BLaER1 (cell line): ENCODE data around the gene AGL.

ENCODE experiments used
- H3K27ac ChIP-seq: shearing (Covaris generic); formaldehyde crosslinking; 2 replicates; pipeline ENCODE4 v1.8.1; 2022
- H3K27me3 ChIP-seq: shearing (Covaris generic); formaldehyde crosslinking; 2 replicates; pipeline ENCODE4 v1.8.1; 2022
- H3K36me3 ChIP-seq: shearing (Covaris generic); formaldehyde crosslinking; 2 replicates; pipeline ENCODE4 v1.8.1; 2022
- H3K4me1 ChIP-seq: shearing (Covaris generic); formaldehyde crosslinking; 2 replicates; pipeline ENCODE4 v1.8.1; 2022
- H3K4me2 ChIP-seq: shearing (Covaris generic); formaldehyde crosslinking; 2 replicates; pipeline ENCODE4 v1.8.1; 2022
- H3K4me3 ChIP-seq: shearing (Covaris generic); formaldehyde crosslinking; 2 replicates; pipeline ENCODE4 v1.8.1; 2022
- H3K9ac ChIP-seq: shearing (Covaris generic); formaldehyde crosslinking; 2 replicates; pipeline ENCODE4 v1.8.1; 2022
- H3K9me3 ChIP-seq: shearing (Covaris generic); formaldehyde crosslinking; 2 replicates; pipeline ENCODE4 v1.8.1; 2022
- H4K20me1 ChIP-seq: shearing (Covaris generic); formaldehyde crosslinking; 2 replicates; pipeline ENCODE4 v1.8.1; 2022
- Cebpa-rat ChIP-seq: shearing (Covaris generic); IDR thresholded peaks from 2 replicates; pipeline ENCODE4 v1.8.1; 2022

AGL gene

DNA sequence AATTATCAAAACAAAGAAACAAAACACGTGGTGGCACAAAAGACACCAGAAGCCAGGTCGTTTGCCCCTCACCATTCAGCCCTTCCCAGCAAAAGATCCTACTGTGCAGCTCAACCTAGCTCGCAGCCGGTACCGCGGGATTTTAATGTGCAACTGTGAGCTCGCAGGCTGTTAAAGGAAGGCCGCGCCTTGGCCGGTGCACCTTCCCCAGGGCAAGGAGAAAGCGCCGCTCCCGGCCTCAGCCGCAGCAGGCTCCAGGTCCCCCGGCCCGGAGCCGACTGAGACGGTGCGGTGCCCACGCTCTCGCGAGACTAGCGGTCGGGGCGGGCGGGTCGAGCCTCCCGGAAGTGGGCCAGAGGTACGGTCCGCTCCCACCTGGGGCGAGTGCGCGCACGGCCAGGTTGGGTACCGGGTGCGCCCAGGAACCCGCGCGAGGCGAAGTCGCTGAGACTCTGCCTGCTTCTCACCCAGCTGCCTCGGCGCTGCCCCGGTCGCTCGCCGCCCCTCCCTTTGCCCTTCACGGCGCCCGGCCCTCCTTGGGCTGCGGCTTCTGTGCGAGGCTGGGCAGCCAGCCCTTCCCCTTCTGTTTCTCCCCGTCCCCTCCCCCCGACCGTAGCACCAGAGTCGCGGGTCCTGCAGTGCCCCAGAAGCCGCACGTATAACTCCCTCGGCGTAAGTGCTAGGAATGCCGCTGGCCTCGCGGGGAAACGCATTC, at the start of gene AGL:
Gene AGL (plus strand): TSS at position 618 of the 715 bp plus-strand sequence. CDS start 682 bp downstream, outside the sequence.
- H3K27ac ChIP-seq: peak within 1 kb of the TSS; percentile 81
- H3K27me3 ChIP-seq: peaks cover 8% of the 10 kb centered on the region; the same call in 1 of the 2 replicates
- 0 out of 2 replicates have a peak, but pooled peaks cover 6% of the 10 kb centered on the region for H3K36me3 ChIP-seq
- no peak for TF ChIP-seq Cebpa-rat
- peak within 1 kb of the TSS; percentile 79 for H3K9ac ChIP-seq
- H3K9me3 ChIP-seq: no peaks in the 10 kb centered on the region
- H3K4me3 ChIP-seq: peak within 1 kb of the TSS; percentile 78
- H4K20me1 ChIP-seq: no peaks in the 10 kb centered on the region
- H3K4me1 ChIP-seq: peaks cover 13% of the 10 kb centered on the region
- H3K4me2 ChIP-seq: peak within 1 kb of the TSS; percentile 85

DNA sequence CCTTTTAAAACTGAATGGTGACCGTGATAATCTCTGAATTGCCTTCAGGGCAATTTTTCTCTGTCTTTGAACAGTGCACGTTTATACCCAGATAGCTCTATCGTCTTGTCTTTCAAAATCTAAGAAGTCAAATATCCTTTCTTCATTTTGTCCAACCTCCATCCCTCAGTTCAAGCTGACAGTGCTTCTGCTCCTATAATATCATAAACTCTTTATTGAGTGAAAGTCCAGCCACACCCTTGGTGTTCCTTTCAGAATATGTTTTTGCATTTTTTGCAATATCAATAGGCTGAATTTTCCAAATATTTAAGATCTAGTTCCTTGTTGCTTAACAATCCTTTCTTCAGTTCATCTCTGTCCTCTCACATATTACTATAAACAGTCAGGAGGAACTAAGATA, 48.6 kb upstream of the AGL start:
- H3K4me2 ChIP-seq: no peak overlapping the region
- no peaks in the 10 kb centered on the region for H3K4me1 ChIP-seq
- H3K27me3 ChIP-seq: no peaks in the 10 kb centered on the region
- H3K4me3 ChIP-seq: no peak overlapping the region
- H3K36me3 ChIP-seq: no peaks in the 10 kb centered on the region
- no peak overlapping the region for H3K9ac ChIP-seq
- no peaks in the 10 kb centered on the region for H4K20me1 ChIP-seq
- H3K27ac ChIP-seq: no peak overlapping the region
- no peak for TF ChIP-seq Cebpa-rat
- H3K9me3 ChIP-seq: no peaks in the 10 kb centered on the region

DNA sequence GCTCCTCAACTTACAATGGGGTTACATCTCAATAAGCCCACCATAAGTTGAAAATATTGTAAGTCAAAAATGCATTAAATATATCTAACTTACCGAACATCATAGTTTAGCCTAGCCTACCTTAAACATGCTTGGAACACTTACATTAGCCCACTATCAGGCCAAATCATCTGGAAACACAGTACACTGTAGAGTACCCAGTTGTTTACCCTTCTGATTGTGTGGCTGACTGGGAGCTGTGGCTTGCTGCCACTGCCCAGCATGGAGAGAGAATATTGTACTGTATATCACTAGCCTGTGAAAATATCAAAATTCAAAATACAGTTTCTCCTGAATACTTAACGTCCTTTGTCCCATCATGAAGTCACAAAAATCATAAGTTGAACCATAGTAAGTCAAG, 43.3 kb upstream of the AGL start:
- Histone ChIP-seq H4K20me1 (no peaks in the 10 kb centered on the region), H3K27me3 (no peaks in the 10 kb centered on the region), H3K36me3 (no peaks in the 10 kb centered on the region), H3K4me2 (no peak overlapping the region), H3K9me3 (no peaks in the 10 kb centered on the region), H3K27ac (no peak overlapping the region), H3K4me1 (peaks cover 4% of the 10 kb centered on the region; the same call in 1 of the 2 replicates), H3K9ac (no peak overlapping the region), H3K4me3 (no peak overlapping the region)
- no peak for TF ChIP-seq Cebpa-rat

DNA sequence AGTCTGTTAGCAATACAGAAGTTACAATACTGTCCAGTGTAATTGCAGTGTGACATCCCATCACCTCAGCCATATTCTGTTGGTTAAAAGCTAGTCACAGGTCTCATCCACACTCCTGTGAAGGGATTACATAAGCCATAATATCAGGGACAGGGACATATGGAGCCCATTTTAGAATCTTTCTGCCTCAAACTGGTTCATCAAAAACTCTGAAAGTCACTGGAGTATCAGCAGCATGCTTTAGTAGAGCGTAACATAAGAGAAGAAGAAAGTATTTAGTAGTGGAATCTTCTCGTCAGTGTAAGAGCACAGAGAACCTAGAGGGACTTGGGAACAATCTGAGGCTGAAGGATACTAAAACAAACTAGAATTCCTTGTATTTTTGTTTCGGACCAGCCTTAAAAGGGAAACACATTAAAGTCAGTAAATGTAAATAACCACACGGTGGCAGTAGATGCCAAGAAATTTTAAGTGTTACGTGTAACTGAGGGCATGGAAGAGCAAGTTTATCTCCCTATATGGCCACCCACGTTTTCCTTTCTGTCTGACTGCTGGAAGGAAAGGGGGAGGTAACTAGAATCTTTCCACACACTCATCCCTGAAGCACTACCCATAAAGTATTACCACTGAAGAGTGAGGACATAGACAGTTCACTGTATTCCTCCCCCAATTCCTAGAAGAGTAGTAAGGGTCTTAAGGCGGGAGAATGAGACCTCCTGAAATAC, 41.6 kb upstream of the AGL start:
- Histone ChIP-seq H4K20me1 (no peaks in the 10 kb centered on the region), H3K36me3 (no peaks in the 10 kb centered on the region), H3K27me3 (no peaks in the 10 kb centered on the region), H3K27ac (no peak overlapping the region), H3K4me1 (peaks cover 4% of the 10 kb centered on the region; the same call in 1 of the 2 replicates), H3K9me3 (no peaks in the 10 kb centered on the region), H3K4me2 (peak overlapping the region; percentile 47), H3K9ac (no peak overlapping the region), H3K4me3 (no peak overlapping the region)
- no peak for TF ChIP-seq Cebpa-rat

DNA sequence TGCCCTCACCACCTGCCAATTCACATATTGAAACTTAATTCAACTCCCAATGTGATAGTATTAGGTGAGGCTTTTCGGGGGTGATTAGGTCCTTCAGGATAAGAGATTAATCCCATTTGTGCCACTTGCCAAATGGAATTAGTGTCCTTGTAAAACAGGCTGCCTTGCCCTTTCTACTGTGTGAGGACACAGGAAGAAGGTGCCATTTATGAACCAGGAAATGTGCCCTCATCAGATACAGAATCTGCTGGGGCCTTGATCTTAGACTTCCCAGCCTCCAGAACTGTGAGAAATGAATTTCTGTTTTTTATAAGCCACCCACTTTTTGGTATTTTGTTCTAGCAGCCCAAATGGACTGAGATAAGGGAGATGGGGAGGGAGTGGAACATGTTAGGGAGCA, 39.1 kb upstream of the AGL start:
- no peaks in the 10 kb centered on the region for H3K36me3 ChIP-seq
- H3K9me3 ChIP-seq: no peaks in the 10 kb centered on the region
- H3K4me3 ChIP-seq: no peak overlapping the region
- TF ChIP-seq Cebpa-rat: no peak
- H3K27ac ChIP-seq: no peak overlapping the region
- peaks cover 4% of the 10 kb centered on the region; the same call in 1 of the 2 replicates for H3K4me1 ChIP-seq
- no peak overlapping the region for H3K9ac ChIP-seq
- no peak overlapping the region for H3K4me2 ChIP-seq
- no peaks in the 10 kb centered on the region for H4K20me1 ChIP-seq
- H3K27me3 ChIP-seq: no peaks in the 10 kb centered on the region

DNA sequence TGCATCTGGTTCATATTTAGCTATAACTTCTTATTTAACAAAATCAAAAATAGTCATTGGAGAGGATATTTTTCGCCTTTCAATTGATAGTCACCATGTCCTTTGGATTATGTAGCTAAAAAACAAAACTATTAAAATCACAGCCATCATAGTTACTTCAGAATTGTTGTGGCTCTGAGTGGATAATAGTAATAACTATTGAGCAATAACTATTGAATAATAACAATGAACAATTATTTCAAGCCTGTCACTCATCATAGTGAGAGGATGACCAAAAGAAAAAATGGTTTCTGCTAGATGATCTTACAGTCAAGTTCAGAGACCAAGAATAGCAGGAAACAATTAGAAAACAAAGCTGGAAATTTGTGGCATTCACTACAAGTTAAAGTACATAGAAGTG, 38.4 kb upstream of the AGL start:
- Histone ChIP-seq H3K9ac (no peak overlapping the region), H3K4me2 (no peak overlapping the region), H3K27ac (no peak overlapping the region), H3K4me3 (no peak overlapping the region), H4K20me1 (no peaks in the 10 kb centered on the region), H3K36me3 (no peaks in the 10 kb centered on the region), H3K27me3 (no peaks in the 10 kb centered on the region), H3K9me3 (no peaks in the 10 kb centered on the region), H3K4me1 (peaks cover 4% of the 10 kb centered on the region; the same call in 1 of the 2 replicates)
- no peak for TF ChIP-seq Cebpa-rat

DNA sequence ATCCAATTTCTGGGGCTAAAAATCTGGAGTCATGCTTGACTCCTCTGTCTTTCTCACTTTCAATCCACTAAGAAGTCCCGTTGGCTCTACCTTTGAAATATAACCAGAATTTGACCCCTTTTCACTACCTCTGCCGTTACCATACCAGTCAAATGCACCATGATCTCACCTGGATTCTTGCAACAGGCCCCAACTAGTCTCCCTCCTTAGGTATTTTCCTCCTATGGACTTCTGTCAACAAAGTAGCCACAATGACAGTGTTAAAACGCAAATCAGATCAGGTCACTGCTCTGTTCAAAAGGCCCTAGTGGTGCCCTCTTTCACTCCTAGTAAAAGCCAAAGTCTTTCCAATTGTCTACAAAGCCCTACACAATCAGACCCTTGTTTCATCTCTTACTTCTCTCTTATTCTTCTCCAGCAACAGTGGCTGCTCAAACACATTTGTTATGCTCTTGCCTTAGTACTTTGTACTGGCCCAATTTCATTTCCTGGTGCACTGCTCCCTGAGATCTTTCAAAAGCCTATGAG, 35.7 kb upstream of the AGL start:
- Histone ChIP-seq H3K4me3 (no peak overlapping the region), H3K27me3 (no peaks in the 10 kb centered on the region), H3K36me3 (no peaks in the 10 kb centered on the region), H3K27ac (no peak overlapping the region), H3K4me1 (no peaks in the 10 kb centered on the region), H4K20me1 (no peaks in the 10 kb centered on the region), H3K9ac (no peak overlapping the region), H3K9me3 (no peaks in the 10 kb centered on the region), H3K4me2 (no peak overlapping the region)
- TF ChIP-seq Cebpa-rat: no peak

DNA sequence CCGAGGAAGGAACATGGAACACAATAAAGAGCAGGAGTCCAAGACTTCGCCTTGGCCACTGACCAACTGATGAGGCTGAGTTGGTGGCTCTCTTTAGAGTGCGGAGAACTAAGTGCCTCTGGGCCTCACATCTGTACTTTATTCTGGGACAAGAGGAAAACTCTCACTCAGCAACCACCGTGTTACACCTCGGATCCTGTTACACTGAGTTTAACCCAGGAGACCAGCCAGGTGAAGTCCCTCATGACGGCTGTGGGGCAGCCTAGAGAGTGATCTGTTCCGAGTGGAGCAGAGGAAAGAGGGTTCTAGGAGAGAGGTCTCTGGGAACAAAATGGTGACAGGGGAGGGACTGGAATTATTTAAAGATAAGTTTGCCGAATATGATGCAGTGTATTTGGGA, 33.5 kb upstream of the AGL start:
- H3K27me3 ChIP-seq: no peaks in the 10 kb centered on the region
- TF ChIP-seq Cebpa-rat: no peak
- no peaks in the 10 kb centered on the region for H3K9me3 ChIP-seq
- no peak overlapping the region for H3K27ac ChIP-seq
- H3K9ac ChIP-seq: no peak overlapping the region
- no peak overlapping the region for H3K4me2 ChIP-seq
- H4K20me1 ChIP-seq: no peaks in the 10 kb centered on the region
- no peaks in the 10 kb centered on the region for H3K36me3 ChIP-seq
- peaks cover 3% of the 10 kb centered on the region; the same call in 1 of the 2 replicates for H3K4me1 ChIP-seq
- H3K4me3 ChIP-seq: no peak overlapping the region

DNA sequence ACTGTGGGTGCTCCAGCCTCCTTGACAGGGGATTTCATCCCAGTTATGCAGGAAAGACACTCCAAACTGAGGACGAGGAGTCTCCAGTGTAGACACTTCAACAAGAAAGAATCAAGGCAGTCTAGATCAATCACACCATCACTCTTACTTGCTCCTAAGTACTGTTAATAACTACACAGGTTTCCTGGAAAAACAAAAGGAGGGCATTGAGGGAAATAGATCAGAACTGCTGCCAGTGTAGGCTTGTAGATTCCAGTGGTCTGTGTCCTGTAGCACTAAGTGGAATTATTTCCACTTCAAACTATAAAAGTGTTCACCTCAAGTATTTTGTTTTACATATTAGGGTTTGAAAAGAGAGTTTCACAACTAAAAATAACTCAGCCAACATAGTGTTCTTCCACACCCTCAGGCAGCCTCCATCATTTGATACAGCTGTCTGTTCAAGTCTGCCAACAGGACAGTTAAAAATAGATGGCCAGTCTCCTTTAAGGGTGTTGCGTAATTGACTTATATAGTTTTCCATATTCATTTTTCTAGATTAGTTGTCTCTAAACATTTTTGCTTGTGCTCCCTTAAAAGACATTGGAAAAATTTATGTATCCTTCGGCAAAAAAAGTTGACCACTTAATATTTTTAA, 32.0 kb upstream of the AGL start:
- no peak; the same call in 1 of the 2 replicates for TF ChIP-seq Cebpa-rat
- Histone ChIP-seq H3K4me2 (no peak overlapping the region), H3K27ac (no peak overlapping the region), H3K36me3 (no peaks in the 10 kb centered on the region), H3K9me3 (no peaks in the 10 kb centered on the region), H3K4me1 (peaks cover 9% of the 10 kb centered on the region; the same call in 1 of the 2 replicates), H3K4me3 (no peak overlapping the region), H3K9ac (no peak overlapping the region), H3K27me3 (no peaks in the 10 kb centered on the region), H4K20me1 (no peaks in the 10 kb centered on the region)
